LNCaP clone FGC (cell line): ENCODE data around the gene LIPI.

Experiments used
- DNase-seq: peaks from one replicate; pipeline ENCODE4 v3.0.0-alpha.2; 2011; ENCODE audit warnings: low read depth
- H3K4me3 ChIP-seq: 2 replicates; pipeline ENCODE4 v1.5.1; 2011; ENCODE audit warnings: mild to moderate bottlenecking, low read depth, low read length, control low read depth
- CTCF ChIP-seq: IDR thresholded peaks from 2 replicates; pipeline ENCODE4 v1.5.1; 2012; ENCODE audit warnings: mild to moderate bottlenecking; ENCODE audit not compliant: control insufficient read depth, insufficient read depth; ENCODE audit errors: extremely low read depth

Gene LIPI

GRCh38 chr21:14075346-14076142 is 135.2 kb downstream of the LIPI start:
- no peak for TF ChIP-seq CTCF

GRCh38 chr21:14074177-14074576 is 136.6 kb downstream of the LIPI start:
- no peak overlapping the region for H3K4me3 ChIP-seq
- DNase-seq, result no peak
- no peak for TF ChIP-seq CTCF

More at GRCh38 chr21:14075346-14076142, 135.2 kb downstream of the LIPI start:
- no peak for DNase-seq
- no peak overlapping the region for H3K4me3 ChIP-seq

- no peak for DNase-seq
- TF ChIP-seq CTCF, result no peak
- H3K4me3 ChIP-seq, result no peak overlapping the region
Observed at GRCh38 chr21:14073615-14074014, 137.1 kb downstream of the LIPI start.

- no peak overlapping the region for H3K4me3 ChIP-seq
- TF ChIP-seq CTCF, result no peak
- no peak for DNase-seq
Observed at GRCh38 chr21:14072761-14073535, 137.8 kb downstream of the LIPI start.

- DNase-seq, result no peak
- no peak for TF ChIP-seq CTCF
- H3K4me3 ChIP-seq, result no peak overlapping the region
Observed at GRCh38 chr21:14071902-14072734, 138.6 kb downstream of the LIPI start.

- no peak for DNase-seq
- TF ChIP-seq CTCF, result no peak
- H3K4me3 ChIP-seq, result no peak overlapping the region
Observed at GRCh38 chr21:14070968-14071367, 139.8 kb downstream of the LIPI start.
